DMS153 treated with DMSO at 0.1 percent for 48 hours (cell line): ENCODE measurements around the gene OSBPL8.
"Not testable (repeated sequence)": the region's sequence is repeated elsewhere in the genome, so short reads cannot be mapped to it uniquely, and the experiment has no call there.

Experiments
- DNase-seq: peaks from one replicate; lab custom pipeline; 2025; ENCODE audit not compliant: unreplicated experiment; lab: John Stamatoyannopoulos, UW

The OSBPL8 gene

DNA sequence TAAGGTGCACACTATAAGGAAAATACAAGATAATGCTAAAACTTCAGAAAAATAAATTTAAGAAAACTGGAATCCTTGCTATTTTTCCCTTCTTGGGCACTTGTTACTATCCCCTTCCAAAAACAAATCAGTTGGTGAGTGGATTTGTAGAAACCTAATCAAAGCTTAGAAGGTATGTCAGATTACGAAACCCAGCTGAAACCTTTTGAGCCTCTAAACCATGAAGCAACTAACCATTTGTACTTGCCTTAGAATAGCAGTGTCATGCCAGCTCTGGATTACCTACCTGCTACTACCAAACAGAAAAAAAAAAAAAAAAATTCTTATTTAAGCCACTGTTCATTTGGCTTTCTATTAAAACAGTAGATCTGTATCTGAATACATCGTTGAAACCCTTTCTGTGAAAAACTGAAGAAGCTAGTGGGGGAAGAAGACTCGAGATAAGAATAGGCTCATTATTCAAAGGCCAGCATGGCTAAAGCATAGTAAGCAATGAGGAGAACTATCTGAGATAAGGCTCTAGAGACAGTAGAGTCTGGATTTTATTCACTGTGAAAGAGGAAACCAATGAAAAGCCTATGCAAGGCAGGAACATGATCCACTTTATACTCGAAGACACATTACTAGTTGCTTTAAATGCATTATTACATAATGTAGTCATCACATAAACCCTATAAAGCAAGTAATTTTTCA is 30.2 kb downstream of the OSBPL8 start:
- DNase-seq = no peak

DNA sequence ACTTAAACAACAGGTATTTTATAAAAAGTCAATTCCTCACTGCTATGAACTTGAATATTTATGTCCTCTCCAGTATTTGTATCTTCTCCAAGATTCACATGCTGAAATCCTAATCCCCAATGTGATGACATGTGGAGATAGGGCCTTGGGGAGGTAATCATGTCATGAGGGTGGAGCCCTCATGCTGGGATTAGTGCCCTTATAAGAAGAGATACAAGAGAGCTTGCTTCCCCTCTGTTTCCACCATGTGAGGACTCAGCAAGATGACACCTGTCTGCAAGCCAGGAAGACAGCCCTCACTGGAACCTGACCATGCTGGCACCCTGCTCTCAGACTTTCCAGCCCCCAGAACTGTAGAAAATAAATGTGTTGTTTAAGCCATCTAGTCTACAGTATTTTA is 36.2 kb downstream of the OSBPL8 start:
- no peak for DNase-seq

DNA sequence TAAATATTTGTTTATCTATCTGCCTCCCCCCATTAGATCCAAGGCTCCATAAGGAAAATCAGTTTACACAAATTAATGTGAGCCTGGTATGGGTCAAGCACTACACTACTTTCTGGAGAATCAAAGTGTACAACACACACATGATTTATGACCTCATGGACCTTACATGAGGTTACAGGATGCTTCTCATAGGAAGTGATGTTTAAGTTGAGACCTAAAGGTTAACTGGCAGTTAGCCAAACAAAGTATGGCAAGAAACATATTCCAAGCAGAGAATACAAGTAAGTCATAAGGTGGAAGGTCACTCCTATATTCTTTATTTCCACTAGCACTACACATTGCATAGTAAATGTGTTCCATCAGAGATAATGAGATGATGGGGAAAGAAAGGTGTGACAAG is 39.2 kb downstream of the OSBPL8 start:
- no peak for DNase-seq

DNA sequence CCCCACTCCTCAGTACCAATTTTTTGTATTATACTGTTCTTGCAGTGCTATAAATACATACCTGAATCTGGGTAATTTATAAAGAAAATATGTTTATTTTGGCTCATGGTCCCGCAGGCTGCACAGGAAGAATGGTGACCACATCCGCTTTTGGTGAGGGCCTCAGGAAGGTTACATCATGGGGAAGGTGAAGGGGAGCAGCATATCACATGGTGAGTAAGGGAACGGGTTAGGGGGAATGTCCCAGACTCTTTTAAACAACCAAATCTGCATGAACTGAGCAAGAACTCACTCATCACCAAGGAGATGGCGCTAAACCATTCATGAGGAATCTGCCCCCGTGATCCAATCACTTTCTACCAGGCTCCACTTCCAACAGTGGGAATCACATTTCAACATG is 40.0 kb downstream of the OSBPL8 start:
- no peak for DNase-seq

DNA sequence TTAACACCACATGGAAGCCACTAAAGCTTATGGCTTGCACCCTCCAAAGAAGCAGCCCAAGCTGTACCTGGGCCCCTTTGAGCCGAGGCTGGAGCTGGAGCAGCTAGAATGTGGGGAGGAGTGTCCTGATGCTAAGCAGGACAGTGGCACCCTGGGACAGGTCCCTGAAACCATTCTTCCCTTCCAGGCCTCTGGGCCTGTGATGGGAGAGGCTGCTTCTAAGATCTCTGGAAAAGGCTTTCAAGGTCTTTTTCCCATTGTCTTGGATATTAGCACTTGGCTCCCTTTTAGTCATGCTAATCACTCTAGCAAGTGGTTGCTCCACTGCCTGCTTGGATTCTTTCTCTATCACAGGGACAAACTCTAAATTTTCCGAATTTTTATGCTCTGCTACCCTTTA is 40.9 kb downstream of the OSBPL8 start:
- DNase-seq = no peak

DNA sequence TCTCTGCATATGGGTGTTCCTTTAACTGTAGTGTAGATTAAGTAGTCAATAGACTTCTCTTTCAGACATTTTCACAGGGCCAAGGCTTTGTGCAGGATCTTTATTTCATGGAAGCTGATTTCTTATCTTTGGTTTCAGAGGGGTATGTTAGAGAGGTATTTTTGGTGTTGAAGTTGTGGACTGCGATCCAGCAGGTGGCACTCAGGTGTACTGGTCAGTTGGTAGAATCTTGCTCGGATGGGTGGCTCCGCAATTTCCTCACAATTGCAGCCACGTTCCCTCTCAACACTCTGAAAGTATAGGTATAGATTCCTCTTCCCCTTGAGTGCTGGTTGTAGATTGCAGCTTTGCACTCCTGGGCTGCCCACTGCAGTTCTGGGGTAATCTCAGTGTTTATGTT is 44.3 kb downstream of the OSBPL8 start:
- DNase-seq = no peak

DNA sequence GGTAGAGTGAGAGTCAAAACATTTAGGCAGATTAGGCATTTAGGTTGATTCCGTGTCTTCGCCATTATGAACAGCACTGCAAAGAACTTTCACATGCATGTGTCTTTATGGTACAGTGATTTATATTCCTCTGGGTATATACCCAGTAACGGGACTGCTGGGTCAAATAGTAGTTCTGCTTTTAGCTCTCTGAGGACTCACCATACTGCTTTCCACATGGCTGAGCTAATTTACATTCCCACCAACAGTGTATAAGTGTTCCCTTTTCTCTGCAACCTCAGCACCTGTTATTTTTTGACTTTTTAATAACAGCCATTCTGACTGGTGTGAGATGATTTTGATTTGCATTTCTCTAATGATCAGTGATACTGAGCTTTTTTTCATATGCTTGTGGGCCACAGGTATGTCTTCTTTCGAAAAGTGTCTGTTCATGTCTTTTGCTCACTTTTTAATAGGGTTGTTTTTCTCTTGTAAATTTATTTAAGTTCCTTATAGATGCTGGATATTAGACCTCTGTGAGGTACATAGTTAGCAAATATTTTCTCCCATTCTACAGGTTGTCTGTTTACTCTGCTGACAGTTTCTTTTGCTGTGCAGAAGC is 48.4 kb downstream of the OSBPL8 start:
- not testable (repeated sequence) for DNase-seq

DNA sequence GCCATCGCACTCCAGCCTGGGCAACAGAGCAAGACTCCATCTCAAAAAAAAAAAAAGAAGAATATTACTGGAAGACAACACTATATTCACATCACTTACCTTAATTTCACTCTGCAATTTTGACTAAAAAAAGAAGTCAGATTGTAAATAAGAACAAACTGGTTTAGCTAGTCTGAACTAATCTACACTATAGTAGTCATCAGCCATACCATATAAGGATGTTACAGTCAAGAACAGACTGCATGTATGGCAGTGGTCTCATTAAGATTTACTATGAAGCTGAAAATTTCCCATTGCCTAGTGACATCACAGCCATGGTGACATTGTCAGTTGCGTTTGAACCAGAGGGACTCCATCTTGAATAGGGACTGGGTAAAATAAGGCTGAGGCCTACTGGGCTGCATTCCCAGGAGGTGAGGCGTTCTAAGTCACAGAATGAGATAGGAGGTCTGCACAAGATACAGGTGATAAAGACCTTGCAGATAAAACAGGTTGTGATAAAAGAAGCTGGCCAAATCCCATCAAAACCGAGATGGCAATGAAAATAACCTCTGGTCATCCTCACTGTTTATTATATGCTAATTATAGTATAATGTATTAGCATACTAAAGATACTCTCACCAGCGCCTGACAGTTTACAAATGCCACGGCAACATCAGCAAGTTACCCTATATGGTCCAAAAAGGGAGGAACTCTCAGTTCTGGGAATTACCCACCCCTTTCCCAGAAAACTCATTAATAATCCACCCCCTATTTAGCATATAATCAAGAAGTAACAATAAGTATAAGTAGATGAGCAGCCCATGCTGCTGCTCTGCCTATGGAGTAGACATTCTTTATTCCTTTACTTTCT is 51.2 kb downstream of the OSBPL8 start:
- DNase-seq = no peak

DNA sequence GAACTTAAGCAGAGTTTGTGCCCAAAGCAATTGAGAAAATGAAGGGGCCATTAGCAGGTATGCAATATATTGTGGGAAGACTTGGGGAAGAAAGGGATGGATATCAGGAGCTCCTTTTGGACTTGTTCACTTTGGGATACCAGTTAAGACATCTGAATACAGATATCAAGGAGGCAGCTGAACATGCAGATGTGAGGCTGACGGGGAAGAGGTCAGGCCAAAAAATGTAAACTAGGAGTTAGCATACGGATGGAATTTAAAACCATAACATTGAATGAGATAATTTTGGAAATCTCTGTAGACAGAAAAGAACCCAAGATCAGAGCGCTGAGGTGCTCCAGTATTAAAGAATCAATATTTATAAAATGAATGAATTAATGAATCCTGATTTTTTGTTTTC is 53.4 kb downstream of the OSBPL8 start:
- DNase-seq = no peak

DNA sequence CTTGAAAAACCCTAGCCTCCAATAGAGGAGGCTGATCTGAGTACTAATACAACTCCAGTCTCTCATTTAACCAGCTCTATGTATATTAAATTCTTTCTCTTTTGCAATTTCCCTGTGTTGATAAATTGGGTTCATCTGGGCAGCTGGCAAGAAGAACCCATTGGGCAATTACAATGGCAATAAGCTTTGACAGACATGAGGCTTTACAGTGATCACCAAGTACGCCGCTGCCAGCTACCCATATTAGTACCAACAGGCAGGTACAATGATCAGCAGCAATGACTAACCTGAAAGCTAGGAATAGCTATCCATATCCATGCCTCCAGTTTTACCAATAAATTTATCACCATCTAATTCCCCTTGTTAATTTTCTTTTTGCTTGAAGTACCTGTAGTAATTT is 54.5 kb downstream of the OSBPL8 start:
- DNase-seq = no peak

DNA sequence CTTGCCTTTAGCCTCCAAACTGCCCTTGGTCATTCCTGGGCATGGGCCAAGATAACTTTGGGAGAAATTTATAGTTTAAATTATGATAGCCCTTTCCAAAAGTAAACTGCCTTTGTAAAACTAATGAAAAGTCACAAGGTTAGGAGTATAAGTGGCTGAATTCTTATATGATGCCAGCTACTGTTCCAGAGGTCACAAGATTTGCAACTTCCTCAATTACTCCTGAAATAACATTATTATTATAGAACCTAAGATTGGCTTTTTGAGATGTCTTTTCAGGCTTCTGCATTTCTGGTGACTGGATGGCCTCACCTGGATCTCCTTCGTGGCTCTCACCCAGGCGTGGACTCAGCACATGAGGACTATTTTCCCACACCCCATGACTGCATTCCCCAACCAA is 55.0 kb downstream of the OSBPL8 start:
- DNase-seq = no peak

DNA sequence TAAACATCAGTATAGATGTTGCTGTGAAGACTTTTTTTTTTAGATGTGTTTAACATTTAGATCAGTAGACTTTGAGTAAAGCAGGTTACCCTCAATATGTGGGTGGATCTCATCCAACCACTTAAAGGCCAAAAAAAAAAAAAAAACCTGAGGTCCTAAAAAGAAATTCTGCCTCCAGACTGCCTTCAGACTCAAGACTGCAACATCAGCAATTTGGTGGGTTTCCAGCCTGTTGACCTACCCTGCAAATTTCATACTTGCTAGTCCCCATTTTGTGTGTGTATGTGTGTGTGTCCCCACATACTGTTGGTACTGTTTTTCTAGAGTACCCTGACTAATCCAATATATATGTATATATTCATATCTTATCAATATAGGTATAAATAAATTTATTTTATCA is 55.6 kb downstream of the OSBPL8 start:
- no peak for DNase-seq

DNA sequence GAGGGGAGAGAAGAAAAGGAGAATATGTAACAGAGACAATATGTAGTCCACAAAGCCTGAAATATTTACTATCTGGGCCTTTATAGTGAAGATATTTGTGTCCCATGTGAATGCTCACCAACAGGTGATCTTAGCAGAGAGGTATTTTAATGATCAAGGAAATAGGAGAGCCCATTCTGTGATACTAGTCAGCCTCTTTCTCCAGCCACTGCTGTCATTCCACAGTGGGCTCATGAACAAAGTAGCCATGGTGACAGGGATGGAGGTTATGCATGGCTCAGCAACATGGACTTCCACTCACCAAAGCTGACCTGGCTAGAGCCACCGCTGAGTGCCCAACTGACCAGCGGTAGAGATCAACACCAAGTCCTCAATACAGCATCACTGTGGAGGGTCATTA is 58.2 kb downstream of the OSBPL8 start:
- DNase-seq = no peak

DNA sequence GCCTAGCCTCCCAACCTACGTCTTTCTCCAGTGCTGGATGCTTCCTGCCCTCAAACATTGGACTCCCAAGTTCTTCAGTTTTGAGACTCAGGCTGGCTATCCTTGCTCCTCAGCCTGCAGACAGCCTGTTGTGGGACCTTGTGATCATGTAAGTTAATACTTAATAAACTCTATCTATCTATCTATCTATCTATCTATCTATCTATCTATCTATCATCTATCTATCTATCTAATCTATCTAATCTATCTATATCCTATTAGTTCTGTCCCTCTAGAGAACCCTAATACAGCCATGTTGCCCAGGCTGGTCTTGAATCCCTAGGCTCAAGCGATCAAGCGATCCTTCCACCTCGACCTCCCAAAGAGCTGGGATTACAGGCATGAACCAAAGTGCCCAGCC is 60.4 kb downstream of the OSBPL8 start:
- DNase-seq = not testable (repeated sequence)

DNA sequence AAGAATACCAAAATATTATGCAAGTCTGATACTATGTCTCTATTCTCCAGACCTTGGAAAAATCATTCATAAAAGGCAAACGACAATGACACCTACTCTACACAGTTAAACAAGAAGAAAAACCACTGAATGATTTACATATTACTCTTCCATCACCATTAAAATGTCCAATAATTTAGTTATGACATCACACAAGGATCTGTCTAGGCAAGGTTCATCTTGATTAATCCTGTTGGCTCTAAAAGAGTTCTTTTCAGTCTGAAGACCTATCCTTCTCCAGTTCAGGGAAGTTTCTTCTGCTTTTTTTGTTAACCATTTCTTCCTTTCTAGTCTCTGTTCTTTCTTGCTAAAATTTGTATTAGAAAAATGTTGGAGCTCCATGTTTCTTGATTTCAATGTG is 64.0 kb downstream of the OSBPL8 start:
- DNase-seq = no peak

DNA sequence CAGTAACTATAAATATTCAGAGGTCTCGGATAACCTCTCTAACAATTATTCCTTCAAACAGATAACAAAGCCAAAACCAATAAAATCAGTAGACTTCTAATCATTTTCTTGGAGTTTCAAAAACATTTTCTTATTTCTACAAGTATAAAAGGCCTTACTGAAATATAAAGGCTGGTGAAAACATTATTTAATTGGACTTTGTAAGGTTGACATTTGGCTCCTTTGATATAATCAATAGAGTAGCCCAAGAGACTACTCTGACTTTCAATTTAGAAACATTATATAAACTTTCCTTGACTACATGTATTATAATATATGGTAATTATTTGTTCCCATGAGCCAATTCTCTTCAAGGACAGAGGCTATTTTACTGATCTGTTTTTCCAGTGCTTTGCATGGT is 68.3 kb downstream of the OSBPL8 start:
- DNase-seq = no peak

DNA sequence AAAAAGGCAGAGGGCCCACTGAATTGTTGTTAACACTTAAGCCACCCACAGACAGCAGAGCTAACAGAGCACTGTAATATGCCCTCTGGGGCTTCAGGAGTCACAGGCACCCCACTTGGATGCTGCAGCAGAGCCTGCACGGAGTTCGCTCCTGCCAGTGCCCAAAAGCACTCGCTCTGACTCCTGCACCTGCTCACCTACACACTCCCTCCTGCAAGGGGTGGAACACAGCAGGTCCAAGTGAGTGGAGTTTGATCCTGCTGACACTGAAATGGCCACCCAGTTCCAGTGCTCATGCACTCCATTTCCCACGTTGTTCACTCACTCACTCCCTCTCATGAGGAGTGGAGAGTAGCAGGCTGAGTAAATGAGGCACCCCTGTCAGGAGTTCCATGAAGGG is 68.8 kb downstream of the OSBPL8 start:
- DNase-seq = no peak

DNA sequence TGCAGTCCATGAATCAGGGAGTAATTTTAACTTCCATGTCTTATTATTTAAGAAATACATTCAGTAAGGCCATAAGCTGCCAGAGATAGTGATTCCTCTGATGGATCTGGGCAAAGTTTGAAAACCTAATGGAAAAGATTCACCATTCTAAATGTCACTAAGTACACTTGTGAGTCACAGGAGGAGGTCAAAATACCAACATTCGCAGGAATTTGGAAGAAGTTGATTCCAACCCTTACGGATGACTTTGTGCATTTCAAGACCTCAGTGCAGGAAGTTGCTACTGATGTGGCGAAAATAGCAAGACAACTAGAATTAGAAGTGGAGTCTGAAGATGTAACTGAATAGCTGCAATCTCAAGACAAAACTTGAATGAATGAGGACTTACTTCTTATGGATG is 69.8 kb downstream of the OSBPL8 start:
- no peak for DNase-seq

DNA sequence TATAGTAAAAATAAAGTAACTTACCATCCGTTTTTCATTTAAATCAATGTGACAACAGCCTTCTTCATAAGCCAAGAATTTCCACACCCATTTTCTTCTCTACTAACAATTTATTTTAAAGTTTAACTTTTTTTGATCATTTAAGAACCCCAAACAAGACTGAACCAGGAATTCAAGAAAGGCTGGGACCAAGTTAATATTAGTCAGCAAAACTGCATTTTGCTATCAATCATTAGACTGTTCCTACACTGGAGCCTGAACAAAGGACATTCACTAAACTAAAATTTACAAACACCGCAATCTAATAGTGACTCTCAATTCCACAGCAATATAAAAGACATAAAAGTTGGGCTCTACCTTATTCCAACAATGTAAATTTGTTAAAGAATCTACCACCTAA is 73.6 kb downstream of the OSBPL8 start:
- no peak for DNase-seq

DNA sequence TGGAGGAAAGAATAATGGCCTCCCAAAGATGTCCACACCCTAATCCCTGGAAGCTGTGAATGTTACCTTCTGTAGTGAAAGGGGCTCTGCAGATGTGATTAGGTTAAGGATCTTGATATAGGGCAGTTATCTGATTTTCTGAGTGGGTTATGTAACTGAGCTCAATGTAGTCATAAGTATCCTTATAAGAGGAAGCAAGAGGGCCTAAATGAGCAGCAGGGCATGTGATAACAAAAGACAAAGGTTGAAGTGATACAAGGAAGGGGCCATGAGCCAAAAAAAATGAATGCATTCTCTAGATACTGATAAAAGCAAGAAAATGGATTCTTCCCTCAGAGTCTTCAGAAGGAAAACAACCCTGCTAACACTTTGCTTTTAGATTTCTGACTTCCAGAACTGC is 78.8 kb downstream of the OSBPL8 start:
- no peak for DNase-seq

DNA sequence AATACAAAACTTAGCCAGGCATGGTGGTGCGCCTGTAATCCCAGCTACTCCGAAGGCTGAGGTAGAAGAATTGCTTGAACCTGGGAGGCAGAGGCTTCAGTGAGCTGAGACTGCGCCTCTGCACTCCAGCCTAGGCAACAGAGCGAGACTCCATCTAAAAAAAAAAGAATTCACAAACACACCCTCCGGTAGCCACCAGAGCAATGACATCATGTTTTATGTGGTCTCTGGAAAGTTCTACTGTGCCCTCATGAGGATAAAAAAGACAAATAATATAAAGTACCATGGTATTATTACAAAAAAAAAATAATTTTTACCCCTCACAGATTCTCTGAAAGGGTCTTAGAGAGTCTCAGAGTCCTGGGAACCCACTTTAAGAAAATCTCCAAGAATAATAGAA is 81.5 kb downstream of the OSBPL8 start:
- no peak for DNase-seq

DNA sequence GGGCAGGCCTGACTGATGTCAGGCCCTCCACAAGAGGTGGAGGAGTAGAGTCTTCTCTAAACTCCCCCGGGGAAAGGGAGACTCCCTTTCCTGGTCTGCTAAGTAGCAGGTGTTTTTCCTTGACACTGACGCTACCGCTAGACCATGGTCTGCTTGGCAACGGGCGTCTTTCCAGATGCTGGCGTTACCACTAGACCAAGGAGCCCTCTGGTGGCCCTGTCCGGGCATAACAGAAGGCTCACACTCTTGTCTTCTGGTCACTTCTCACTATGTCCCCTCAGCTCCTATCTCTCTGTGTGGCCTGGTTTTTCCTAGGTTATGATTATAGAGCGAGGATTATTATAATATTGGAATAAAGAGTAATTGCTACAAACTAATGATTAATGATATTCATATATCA is 86.7 kb downstream of the OSBPL8 start:
- DNase-seq = not testable (repeated sequence)
